ENCODE data around the gene LCN1.

The LCN1 gene

DNA sequence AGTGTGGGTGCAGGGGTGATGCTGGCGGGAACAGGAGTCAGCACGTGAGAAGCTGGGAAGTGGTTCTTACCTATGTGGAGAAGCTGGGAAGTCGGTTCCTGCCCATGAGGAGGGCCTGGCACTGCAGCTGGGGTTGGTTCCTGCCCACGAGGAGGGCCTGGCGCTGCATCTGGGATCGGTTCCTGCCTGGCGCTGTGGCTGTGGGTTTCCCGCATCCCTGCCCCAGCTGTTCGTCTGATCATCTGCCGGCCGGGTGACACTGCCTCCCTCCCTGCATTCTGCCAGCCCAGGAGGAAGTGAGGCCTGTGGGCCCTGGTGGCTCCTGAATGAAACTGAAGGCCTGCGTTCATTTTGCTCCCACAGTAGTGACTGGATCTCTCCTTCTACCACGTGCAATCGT, 29.8 kb downstream of the LCN1 start:
- no peak overlapping the region for H3K4me3 ChIP-seq (ENCODE audit: low read length)
- DNase-seq (ENCODE audit: low read depth) = no peak
- TF ChIP-seq, protein P1, sequence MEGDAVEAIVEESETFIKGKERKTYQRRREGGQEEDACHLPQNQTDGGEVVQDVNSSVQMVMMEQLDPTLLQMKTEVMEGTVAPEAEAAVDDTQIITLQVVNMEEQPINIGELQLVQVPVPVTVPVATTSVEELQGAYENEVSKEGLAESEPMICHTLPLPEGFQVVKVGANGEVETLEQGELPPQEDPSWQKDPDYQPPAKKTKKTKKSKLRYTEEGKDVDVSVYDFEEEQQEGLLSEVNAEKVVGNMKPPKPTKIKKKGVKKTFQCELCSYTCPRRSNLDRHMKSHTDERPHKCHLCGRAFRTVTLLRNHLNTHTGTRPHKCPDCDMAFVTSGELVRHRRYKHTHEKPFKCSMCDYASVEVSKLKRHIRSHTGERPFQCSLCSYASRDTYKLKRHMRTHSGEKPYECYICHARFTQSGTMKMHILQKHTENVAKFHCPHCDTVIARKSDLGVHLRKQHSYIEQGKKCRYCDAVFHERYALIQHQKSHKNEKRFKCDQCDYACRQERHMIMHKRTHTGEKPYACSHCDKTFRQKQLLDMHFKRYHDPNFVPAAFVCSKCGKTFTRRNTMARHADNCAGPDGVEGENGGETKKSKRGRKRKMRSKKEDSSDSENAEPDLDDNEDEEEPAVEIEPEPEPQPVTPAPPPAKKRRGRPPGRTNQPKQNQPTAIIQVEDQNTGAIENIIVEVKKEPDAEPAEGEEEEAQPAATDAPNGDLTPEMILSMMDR (conservative IDR thresholded peaks at IDR 0.05; ENCODE audit: low read depth, low read length) = no peak

- H3K4me3 ChIP-seq (ENCODE audit: low read length) = no peak overlapping the region
- TF ChIP-seq, protein P1 (conservative IDR thresholded peaks at IDR 0.05; ENCODE audit: low read depth, low read length) = no peak
- DNase-seq (ENCODE audit: low read depth) = no peak
Measured at GRCh38 chr9:135551456-135551855, 30.2 kb downstream of the LCN1 start.

DNA sequence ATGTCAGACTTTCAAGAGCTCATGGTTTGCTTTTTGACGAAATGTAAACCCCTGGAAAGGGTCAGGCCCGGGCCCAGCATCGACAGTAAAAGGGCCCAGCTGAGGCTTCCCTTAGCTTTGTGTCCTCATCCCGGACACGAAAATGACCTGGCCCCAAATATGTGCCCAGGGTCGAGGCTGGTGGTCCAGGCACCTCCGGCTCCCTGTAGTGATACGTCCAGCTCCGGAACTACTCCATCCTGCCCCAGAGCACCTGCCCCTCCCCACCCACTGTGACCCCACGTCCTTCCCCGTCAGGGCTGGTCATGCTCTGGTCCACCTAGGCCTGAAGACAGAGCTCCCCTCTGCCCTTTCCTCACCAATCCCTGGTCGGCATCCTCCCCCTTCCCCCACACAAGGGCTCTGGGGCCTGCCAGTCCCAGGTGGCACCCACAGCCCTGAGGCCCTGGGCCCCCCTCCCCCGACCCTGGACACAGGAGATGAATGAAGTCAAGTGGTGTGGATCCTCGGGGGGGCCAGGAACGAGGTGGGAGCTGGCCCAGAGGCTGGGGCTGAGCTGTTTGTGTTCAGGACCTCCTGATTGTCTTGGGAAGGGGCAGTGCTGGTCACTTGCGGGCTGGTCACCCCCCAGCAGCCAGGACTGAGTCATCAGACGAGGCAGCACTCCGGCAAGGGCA, 30.9 kb downstream of the LCN1 start:
- no peak overlapping the region for H3K4me3 ChIP-seq (ENCODE audit: low read length)
- TF ChIP-seq, protein P1 (conservative IDR thresholded peaks at IDR 0.05; ENCODE audit: low read depth, low read length) = no peak
- DNase-seq (ENCODE audit: low read depth) = no peak

DNA sequence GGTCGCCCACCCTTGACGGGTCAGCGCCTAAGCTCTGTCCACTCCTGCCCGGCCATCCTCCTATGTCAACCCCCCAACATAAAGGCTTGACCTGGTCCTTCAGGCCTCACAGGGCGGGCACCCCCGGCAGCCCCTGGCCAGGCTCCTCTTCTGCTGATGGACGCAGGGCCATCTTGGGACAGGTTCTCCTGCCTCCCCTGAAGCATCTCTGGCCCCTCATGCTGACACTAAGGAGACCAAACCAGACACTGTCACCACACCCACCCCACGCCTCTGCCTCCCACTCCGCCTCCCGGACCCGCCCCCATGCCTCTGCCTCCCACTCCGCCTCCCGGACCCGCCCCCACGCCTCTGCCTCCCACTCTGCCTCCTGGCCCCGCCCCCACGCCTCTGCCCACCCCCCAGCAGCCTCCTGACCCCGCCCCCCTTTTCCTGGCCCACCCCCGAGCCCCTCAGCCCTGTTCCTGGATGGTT, 31.5 kb downstream of the LCN1 start:
- TF ChIP-seq, protein P1 (conservative IDR thresholded peaks at IDR 0.05; ENCODE audit: low read depth, low read length) = no peak
- H3K4me3 ChIP-seq (ENCODE audit: low read length) = no peak overlapping the region
- DNase-seq (ENCODE audit: low read depth) = no peak

DNA sequence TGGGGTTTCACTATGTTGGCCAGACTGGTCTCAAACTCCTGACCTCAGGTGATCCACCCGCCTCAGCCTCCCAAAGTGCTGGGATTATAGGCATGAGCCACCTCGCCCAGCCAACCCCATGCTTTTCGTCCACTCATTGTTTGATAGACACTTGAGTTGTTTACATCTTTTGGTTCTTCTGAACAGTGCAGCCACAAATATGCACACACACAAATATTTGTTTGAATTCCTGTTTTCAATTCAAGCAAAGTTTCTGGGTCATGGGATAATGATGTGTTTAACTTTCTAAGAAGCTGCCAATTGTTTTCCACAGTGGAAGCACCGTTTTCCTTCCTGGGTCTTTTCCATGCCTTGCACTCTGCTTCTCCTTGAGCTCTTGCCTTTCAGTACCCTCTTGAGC, 33.5 kb downstream of the LCN1 start:
- no peak overlapping the region for H3K4me3 ChIP-seq (ENCODE audit: low read length)

GRCh38 chr9:135555203-135555602, 34.0 kb downstream of the LCN1 start:
- H3K4me3 ChIP-seq (ENCODE audit: low read length) = no peak overlapping the region
- no peak for DNase-seq (ENCODE audit: low read depth)
- TF ChIP-seq, protein P1 (conservative IDR thresholded peaks at IDR 0.05; ENCODE audit: low read depth, low read length) = no peak

More for the DNA sequence above, 33.5 kb downstream of the LCN1 start:
- TF ChIP-seq, protein P1 (conservative IDR thresholded peaks at IDR 0.05; ENCODE audit: low read depth, low read length) = no peak
- no peak for DNase-seq (ENCODE audit: low read depth)

DNA sequence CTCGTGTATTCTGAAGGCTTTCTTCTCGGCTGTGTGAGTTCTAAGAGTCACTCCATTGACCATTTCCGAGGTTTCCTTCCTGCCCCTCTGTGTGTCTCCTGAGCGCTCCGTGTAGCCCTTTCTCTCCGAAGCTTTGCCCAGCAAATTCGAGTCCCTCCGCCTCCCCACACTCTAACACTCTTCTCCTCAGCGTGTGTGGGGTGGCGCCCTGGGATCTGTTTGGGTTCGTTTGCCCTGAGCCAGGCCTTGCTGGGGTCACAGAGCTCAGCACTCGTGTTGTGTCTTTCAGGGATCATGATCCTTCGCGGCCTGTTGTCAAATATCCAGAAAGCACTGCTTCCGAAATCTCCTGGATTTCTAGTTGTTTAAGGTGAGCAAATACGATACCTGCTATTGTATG, 34.7 kb downstream of the LCN1 start:
- H3K4me3 ChIP-seq (ENCODE audit: low read length) = no peak overlapping the region
- no peak for DNase-seq (ENCODE audit: low read depth)
- TF ChIP-seq, protein P1 (conservative IDR thresholded peaks at IDR 0.05; ENCODE audit: low read depth, low read length) = no peak
